Measurements from ENCODE around the gene CMSS1. TPM values are rescaled to one million over a fixed set of nuclear protein-coding genes. Genes with fewer than 3 reads are reported as not detected.

The CMSS1 gene
- polyA plus RNA-seq, 2 of the 4 experiments (the other 2 are of a cell fraction): 61.1 to 62.9 TPM

DNA sequence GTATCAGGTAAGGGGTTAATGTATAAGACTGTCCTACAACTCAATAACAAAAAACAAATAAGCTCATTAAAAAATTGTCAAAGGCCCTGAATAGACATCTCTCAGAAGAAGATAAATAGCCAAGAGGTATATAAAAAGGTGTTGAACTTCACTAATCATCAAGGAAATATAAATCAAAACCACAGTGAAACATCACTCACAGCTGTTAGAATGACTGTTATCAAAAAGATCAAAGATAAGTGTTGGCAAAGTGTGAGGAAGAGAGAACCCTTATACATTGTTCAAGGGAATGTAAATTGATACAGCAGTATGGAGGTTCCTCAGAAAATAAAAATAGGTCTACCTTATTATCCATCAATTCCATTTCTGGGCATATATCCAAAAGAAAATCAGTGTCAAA lies 201.1 kb downstream of the CMSS1 start:
- TF ChIP-seq EP300 (IDR thresholded peaks at IDR 0.05) (no peak), HOXB13 (CRISPR knock-in tag; IDR thresholded peaks at IDR 0.05; ENCODE audit: low read depth) (no peak), MAZ (IDR thresholded peaks at IDR 0.05; ENCODE audit: borderline replicate concordance, low read depth, low read length) (no peak), PHF8 (IDR thresholded peaks at IDR 0.05; ENCODE audit: borderline replicate concordance, low read depth) (no peak), NFE2L2 (conservative IDR thresholded peaks at IDR 0.05; ENCODE audit: low read length) (no peak), RNF2 (IDR thresholded peaks at IDR 0.05; ENCODE audit: borderline replicate concordance, low read depth) (no peak), BHLHE40 (IDR thresholded peaks at IDR 0.05; ENCODE audit: low read depth, low read length) (no peak), ZSCAN20 (CRISPR knock-in tag; IDR thresholded peaks at IDR 0.05) (no peak), ESRRA (IDR thresholded peaks at IDR 0.05; ENCODE audit: borderline replicate concordance, low read length) (no peak), ZFP36 (IDR thresholded peaks at IDR 0.05; ENCODE audit: borderline replicate concordance, partially characterized antibody) (no peak)
- TF ChIP-seq, protein P1, sequence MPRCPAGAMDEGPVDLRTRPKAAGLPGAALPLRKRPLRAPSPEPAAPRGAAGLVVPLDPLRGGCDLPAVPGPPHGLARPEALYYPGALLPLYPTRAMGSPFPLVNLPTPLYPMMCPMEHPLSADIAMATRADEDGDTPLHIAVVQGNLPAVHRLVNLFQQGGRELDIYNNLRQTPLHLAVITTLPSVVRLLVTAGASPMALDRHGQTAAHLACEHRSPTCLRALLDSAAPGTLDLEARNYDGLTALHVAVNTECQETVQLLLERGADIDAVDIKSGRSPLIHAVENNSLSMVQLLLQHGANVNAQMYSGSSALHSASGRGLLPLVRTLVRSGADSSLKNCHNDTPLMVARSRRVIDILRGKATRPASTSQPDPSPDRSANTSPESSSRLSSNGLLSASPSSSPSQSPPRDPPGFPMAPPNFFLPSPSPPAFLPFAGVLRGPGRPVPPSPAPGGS (IDR thresholded peaks at IDR 0.05): no peak
- TF ChIP-seq, protein P2, sequence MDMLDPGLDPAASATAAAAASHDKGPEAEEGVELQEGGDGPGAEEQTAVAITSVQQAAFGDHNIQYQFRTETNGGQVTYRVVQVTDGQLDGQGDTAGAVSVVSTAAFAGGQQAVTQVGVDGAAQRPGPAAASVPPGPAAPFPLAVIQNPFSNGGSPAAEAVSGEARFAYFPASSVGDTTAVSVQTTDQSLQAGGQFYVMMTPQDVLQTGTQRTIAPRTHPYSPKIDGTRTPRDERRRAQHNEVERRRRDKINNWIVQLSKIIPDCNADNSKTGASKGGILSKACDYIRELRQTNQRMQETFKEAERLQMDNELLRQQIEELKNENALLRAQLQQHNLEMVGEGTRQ (IDR thresholded peaks at IDR 0.05): no peak
- TF ChIP-seq, protein P3, sequence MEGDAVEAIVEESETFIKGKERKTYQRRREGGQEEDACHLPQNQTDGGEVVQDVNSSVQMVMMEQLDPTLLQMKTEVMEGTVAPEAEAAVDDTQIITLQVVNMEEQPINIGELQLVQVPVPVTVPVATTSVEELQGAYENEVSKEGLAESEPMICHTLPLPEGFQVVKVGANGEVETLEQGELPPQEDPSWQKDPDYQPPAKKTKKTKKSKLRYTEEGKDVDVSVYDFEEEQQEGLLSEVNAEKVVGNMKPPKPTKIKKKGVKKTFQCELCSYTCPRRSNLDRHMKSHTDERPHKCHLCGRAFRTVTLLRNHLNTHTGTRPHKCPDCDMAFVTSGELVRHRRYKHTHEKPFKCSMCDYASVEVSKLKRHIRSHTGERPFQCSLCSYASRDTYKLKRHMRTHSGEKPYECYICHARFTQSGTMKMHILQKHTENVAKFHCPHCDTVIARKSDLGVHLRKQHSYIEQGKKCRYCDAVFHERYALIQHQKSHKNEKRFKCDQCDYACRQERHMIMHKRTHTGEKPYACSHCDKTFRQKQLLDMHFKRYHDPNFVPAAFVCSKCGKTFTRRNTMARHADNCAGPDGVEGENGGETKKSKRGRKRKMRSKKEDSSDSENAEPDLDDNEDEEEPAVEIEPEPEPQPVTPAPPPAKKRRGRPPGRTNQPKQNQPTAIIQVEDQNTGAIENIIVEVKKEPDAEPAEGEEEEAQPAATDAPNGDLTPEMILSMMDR (IDR thresholded peaks at IDR 0.05): no peak
- TF ChIP-seq, protein P4, sequence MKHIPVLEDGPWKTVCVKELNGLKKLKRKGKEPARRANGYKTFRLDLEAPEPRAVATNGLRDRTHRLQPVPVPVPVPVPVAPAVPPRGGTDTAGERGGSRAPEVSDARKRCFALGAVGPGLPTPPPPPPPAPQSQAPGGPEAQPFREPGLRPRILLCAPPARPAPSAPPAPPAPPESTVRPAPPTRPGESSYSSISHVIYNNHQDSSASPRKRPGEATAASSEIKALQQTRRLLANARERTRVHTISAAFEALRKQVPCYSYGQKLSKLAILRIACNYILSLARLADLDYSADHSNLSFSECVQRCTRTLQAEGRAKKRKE (CRISPR knock-in tag; IDR thresholded peaks at IDR 0.05; ENCODE audit: low read depth): no peak
- FAIRE-seq (no peak), DNase-seq (ENCODE audit: low read depth in 1 of 2, low spot score in 1 of 2) (no peak), ATAC-seq (no peak)
- H3K9me3 ChIP-seq: 0 out of 3 replicates have a peak, but pooled peaks cover 6% of the 10 kb centered on the region
- ChIA-PET POLR2A (no interaction called here), CTCF (interaction anchor here (1.1 kb wide), 1 partner anchor 175 kb away, joined by 3 read pairs; no protein-coding TSS in a partner anchor)
- H3K4me2 ChIP-seq: no peak overlapping the region
- H3K4me1 ChIP-seq: no peaks in the 10 kb centered on the region
- H3K27ac ChIP-seq: no peak overlapping the region
- no peak overlapping the region for H3K4me3 ChIP-seq

DNA sequence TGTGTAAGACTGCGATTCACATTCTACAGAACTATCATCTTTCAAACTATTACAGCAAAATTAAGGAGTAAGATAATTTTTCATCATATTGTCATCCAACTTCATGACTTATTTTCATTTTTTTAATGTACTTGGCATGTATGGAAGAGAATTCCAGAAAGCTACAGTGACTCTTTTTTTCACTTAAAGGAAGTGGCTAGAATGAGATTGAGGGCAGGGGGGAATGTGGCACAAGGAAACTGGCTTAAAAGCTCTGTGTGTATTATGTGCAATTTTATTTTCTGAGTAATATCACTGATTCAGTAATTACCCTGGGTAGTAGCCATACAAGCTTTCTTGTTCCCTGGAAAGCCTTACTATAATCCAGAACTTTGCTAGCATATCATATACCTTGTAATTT lies 202.1 kb downstream of the CMSS1 start:
- CTCF ChIA-PET: interaction anchor here (1.1 kb wide), 1 partner anchor 176 kb away, joined by 3 read pairs; no protein-coding TSS in a partner anchor
- Histone ChIP-seq H3K4me3 (no peak overlapping the region), H3K27ac (no peak overlapping the region), H3K4me2 (no peak overlapping the region), H3K4me1 (0 out of 3 replicates have a peak, but pooled peaks cover 2% of the 10 kb centered on the region), H3K9me3 (0 out of 3 replicates have a peak, but pooled peaks cover 4% of the 10 kb centered on the region)
- DNase-seq (ENCODE audit: low read depth in 1 of 2, low spot score in 1 of 2) (no peak), ATAC-seq (no peak), FAIRE-seq (no peak)
- TF ChIP-seq, protein P5, sequence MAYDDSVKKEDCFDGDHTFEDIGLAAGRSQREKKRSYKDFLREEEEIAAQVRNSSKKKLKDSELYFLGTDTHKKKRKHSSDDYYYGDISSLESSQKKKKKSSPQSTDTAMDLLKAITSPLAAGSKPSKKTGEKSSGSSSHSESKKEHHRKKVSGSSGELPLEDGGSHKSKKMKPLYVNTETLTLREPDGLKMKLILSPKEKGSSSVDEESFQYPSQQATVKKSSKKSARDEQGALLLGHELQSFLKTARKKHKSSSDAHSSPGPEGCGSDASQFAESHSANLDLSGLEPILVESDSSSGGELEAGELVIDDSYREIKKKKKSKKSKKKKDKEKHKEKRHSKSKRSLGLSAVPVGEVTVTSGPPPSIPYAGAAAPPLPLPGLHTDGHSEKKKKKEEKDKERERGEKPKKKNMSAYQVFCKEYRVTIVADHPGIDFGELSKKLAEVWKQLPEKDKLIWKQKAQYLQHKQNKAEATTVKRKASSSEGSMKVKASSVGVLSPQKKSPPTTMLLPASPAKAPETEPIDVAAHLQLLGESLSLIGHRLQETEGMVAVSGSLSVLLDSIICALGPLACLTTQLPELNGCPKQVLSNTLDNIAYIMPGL (CRISPR knock-in tag; IDR thresholded peaks at IDR 0.05; ENCODE audit: borderline replicate concordance): no peak
- TF ChIP-seq, protein P6, sequence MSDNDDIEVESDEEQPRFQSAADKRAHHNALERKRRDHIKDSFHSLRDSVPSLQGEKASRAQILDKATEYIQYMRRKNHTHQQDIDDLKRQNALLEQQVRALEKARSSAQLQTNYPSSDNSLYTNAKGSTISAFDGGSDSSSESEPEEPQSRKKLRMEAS (IDR thresholded peaks at IDR 0.05): no peak
- TF ChIP-seq RAD21 (conservative IDR thresholded peaks at IDR 0.05 in 1 of 2, IDR thresholded peaks at IDR 0.05 in 1 of 2) (no peak), MAZ (IDR thresholded peaks at IDR 0.05; ENCODE audit: borderline replicate concordance, low read depth, low read length) (no peak), RNF2 (IDR thresholded peaks at IDR 0.05; ENCODE audit: borderline replicate concordance, low read depth) (no peak), EP300 (IDR thresholded peaks at IDR 0.05) (no peak), CBX2 (IDR thresholded peaks at IDR 0.05; ENCODE audit: borderline replicate concordance, low read depth) (no peak), ESRRA (IDR thresholded peaks at IDR 0.05; ENCODE audit: borderline replicate concordance, low read length) (no peak), PHF8 (IDR thresholded peaks at IDR 0.05; ENCODE audit: borderline replicate concordance, low read depth) (no peak), HOXB13 (CRISPR knock-in tag; IDR thresholded peaks at IDR 0.05; ENCODE audit: low read depth) (no peak)
- TF ChIP-seq, protein P7, sequence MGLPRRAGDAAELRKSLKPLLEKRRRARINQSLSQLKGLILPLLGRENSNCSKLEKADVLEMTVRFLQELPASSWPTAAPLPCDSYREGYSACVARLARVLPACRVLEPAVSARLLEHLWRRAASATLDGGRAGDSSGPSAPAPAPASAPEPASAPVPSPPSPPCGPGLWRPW (IDR thresholded peaks at IDR 0.05): no peak
- TF ChIP-seq, protein P4 (CRISPR knock-in tag; IDR thresholded peaks at IDR 0.05; ENCODE audit: low read depth): no peak
- POLR2A ChIA-PET: no interaction called here
- WGBS (ENCODE audit: missing lambda C conversion rate): 96% methylated on average over 1 of the region's 1 CpG

Data from A549 (cell line).